ENCODE data around the gene CILP2. TPM values are rescaled to one million over a fixed set of nuclear protein-coding genes. Genes with fewer than 3 reads are reported as not detected.
A peak's percentile ranks its signal among the peaks of the same experiment; 100 is the strongest.

Gene CILP2
- total and polyA plus RNA-seq, 9 of the 15 experiments (the other 6 are each of a cell fraction or from before 2014, with no cell fraction given): 0.04 to 0.35 (median 0.05) TPM; not detected in 2

- Histone ChIP-seq H3K4me1 (replicated peaks in 1 of 2; ENCODE audit: control insufficient read depth in 2 of 2, insufficient read depth in 2 of 2, low read length in 2 of 2) (peaks cover 2 to 73% of the 10 kb centered on the region in 2 experiments; a peak in 2 of 5 replicates), H3K79me2 (ENCODE audit: control insufficient read depth, insufficient read depth, low read length) (no peaks in the 10 kb centered on the region), H2AFZ (ENCODE audit: low read depth, low read length) (no peak overlapping the region), H3K9me3 (replicated peaks; ENCODE audit: control insufficient read depth, insufficient read depth, low read depth, low read length) (no peaks in the 10 kb centered on the region; the same call in 1 of the 2 replicates), H3K27me3 (ENCODE audit: control insufficient read depth in 2 of 2, insufficient read depth in 2 of 2, low read length in 2 of 2) (peaks cover 3 to 16% of the 10 kb centered on the region in 2 experiments; a peak in 3 of 5 replicates), H3K27ac (ENCODE audit: extremely low read depth, low read depth, low read length) (no peak overlapping the region), H3K36me3 (ENCODE audit: control insufficient read depth, insufficient read depth, low read length) (no peaks in the 10 kb centered on the region), H3K9ac (ENCODE audit: insufficient read depth in 1 of 2, low read depth in 2 of 2, low read length in 2 of 2) (peak overlapping the region in 1 of 2 experiments; percentile 20; a peak in 2 of 4 replicates), H3K9me1 (ENCODE audit: control insufficient read depth, insufficient read depth, low read length) (no peaks in the 10 kb centered on the region), H3K4me2 (ENCODE audit: insufficient read depth, low read length) (no peak overlapping the region), H3K4me3 (no peak overlapping the region), H4K20me1 (replicated peaks; ENCODE audit: control insufficient read depth, insufficient read depth, low read length) (no peaks in the 10 kb centered on the region)
- intact Hi-C loops (cut with micrococcal nuclease) (no loop called here), in situ Hi-C loops (cut with MboI) (loop anchor here (25.0 kb wide), 1 partner anchor 95 kb away; the partner anchor contains the start of genes GMIP and LPAR2)
- TF ChIP-seq RBM15 (IDR thresholded peaks at IDR 0.05; ENCODE audit: insufficient read depth, low read length) (no peak), HES1 (IDR thresholded peaks at IDR 0.05; ENCODE audit: low read depth) (no peak), ARID3A (IDR thresholded peaks at IDR 0.05; ENCODE audit: borderline replicate concordance, low read depth, low read length) (no peak), C11orf30 (IDR thresholded peaks at IDR 0.05; ENCODE audit: low read depth) (peak; percentile 54), LEF1 (IDR thresholded peaks at IDR 0.05) (no peak), CBX2 (IDR thresholded peaks at IDR 0.05; ENCODE audit: insufficient read depth, low read length, poor library complexity, severe bottlenecking) (no peak), ATF2 (CRISPR knock-in tag; IDR thresholded peaks at IDR 0.05) (no peak), SNAPC5 (CRISPR knock-in tag; IDR thresholded peaks at IDR 0.05) (no peak), ZNF316 (IDR thresholded peaks at IDR 0.05) (peak; percentile 22; the same call in 1 of the 2 replicates), NFE2 (IDR thresholded peaks at IDR 0.05; ENCODE audit: low read depth) (peak; percentile 64), E2F6 (IDR thresholded peaks at IDR 0.05; ENCODE audit: borderline replicate concordance in 1 of 2, extremely low read depth in 1 of 2, insufficient read depth in 1 of 2, insufficient read length in 1 of 2, low read depth in 1 of 2, low read length in 1 of 2, poor library complexity in 1 of 2, severe bottlenecking in 1 of 2) (no peak), HNRNPLL (IDR thresholded peaks at IDR 0.05; ENCODE audit: low read depth, low read length, poor library complexity, severe bottlenecking) (no peak)
- BruUV-seq (replicated peaks): no TSS peak
- no peak for ATAC-seq
- no peak for FAIRE-seq
- CTCF ChIA-PET (ENCODE audit: low intra/inter-chr PET ratio): no interaction called here
- POLR2A ChIA-PET: no interaction called here
- WGBS (ENCODE audit: insufficient coverage, low coverage, missing lambda C conversion rate): 38% methylated on average over 12 of the region's 12 CpGs
- DNase-seq (ENCODE audit: extremely low read depth in 1 of 4, low spot score in 3 of 4): no peak
Measured at GRCh38 chr19:19542507-19542906, 4.4 kb downstream of the CILP2 start.

All from K562 (cell line).